NB4 (cell line): ENCODE data around the gene GRIA1.

Source experiments
- DNase-seq: peaks from one replicate; pipeline ENCODE4 v3.0.0; 2010; ENCODE audit warnings: low read depth
- H3K4me3 ChIP-seq: one replicate; pipeline ENCODE4 v1.5.1; 2011; ENCODE audit warnings: mild to moderate bottlenecking, low read depth, low read length, moderate library complexity
- MYC ChIP-seq: IDR thresholded peaks from 2 replicates; pipeline ENCODE4 v1.6.1; 2011; ENCODE audit warnings: low read depth, low read length
- POLR2A ChIP-seq: IDR thresholded peaks from 2 replicates; pipeline ENCODE4 v1.6.1; 2011; ENCODE audit warnings: mild to moderate bottlenecking; ENCODE audit not compliant: insufficient read length; ENCODE audit errors: extremely low read depth
- TF ChIP-seq, protein P1 (sequence below): IDR thresholded peaks from one replicate; pipeline ENCODE4 v1.5.1; 2012; ENCODE audit warnings: low read depth, low read length
- TF ChIP-seq, protein P2 (sequence below): IDR thresholded peaks from 2 replicates; pipeline ENCODE4 v1.6.1; 2011; ENCODE audit warnings: low read depth, low read length

The GRIA1 gene

DNA sequence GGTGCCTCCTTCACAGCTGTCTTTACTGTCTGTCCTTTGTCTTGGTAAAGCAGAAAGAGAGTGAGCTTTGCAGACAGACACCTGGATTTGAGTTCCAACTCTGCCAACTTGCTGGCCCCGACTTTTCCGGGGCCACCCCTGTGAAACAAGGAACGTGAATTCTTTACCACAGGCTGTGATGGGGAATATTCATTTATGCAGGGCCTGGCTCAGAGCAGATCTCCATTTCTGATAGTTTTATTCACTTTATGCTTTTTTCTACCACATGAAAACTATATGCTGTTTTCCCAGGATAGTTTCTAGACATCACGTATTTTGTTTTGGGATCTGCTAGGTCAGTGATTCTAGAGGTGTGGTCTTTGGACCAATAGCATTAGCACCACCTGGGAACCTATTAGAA, 211.8 kb downstream of the GRIA1 start:
- TF ChIP-seq POLR2A (no peak), MYC (no peak)
- TF ChIP-seq, protein P1, sequence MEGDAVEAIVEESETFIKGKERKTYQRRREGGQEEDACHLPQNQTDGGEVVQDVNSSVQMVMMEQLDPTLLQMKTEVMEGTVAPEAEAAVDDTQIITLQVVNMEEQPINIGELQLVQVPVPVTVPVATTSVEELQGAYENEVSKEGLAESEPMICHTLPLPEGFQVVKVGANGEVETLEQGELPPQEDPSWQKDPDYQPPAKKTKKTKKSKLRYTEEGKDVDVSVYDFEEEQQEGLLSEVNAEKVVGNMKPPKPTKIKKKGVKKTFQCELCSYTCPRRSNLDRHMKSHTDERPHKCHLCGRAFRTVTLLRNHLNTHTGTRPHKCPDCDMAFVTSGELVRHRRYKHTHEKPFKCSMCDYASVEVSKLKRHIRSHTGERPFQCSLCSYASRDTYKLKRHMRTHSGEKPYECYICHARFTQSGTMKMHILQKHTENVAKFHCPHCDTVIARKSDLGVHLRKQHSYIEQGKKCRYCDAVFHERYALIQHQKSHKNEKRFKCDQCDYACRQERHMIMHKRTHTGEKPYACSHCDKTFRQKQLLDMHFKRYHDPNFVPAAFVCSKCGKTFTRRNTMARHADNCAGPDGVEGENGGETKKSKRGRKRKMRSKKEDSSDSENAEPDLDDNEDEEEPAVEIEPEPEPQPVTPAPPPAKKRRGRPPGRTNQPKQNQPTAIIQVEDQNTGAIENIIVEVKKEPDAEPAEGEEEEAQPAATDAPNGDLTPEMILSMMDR, result no peak
- TF ChIP-seq, protein P2, sequence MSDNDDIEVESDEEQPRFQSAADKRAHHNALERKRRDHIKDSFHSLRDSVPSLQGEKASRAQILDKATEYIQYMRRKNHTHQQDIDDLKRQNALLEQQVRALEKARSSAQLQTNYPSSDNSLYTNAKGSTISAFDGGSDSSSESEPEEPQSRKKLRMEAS, result no peak
- no peak for DNase-seq
- no peak overlapping the region for H3K4me3 ChIP-seq

DNA sequence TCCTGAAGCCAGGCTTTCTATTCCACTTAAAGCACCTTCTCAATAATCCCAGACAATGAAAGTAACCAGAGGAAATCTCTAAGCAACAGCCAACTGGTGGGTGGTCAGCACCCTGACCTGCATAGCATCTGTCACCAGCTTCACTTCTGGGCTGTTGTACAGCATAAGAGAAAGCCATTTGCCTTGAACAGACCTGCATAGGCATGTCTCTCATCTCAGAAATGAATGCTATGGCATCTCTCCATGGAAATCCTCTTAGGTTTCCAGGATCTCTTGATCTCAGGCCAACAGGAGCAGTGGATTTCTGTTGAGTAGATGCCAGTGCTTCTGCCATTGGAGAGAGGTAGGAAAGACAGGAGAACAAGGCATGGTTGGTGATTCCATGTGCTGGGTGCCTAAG, 213.6 kb downstream of the GRIA1 start:
- no peak for DNase-seq
- TF ChIP-seq, protein P1, result no peak
- TF ChIP-seq MYC, result no peak
- TF ChIP-seq, protein P2, result no peak
- TF ChIP-seq POLR2A, result no peak

DNA sequence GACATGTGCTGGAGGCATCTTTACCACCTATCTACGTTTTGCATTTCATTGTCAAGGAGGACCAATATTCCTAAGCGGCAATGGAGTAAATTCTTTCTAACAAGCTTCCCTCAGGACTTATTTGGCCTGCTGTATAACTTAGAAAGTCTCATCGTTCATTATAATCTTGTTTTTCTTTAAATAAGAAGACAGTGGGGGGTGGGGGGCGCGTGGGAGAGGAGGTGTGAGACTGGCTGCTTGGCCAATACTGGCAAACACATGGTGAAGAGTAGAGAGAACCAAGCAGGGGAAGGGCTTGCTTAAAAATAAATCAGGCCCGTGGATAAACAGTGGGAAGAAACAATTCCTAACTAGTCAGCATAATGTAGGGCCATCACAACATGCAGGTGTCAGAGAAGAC, 217.2 kb downstream of the GRIA1 start:
- no peak for TF ChIP-seq POLR2A
- H3K4me3 ChIP-seq, result no peak overlapping the region
- DNase-seq, result no peak

More for the DNA sequence above, 213.6 kb downstream of the GRIA1 start:
- no peak overlapping the region for H3K4me3 ChIP-seq

DNA sequence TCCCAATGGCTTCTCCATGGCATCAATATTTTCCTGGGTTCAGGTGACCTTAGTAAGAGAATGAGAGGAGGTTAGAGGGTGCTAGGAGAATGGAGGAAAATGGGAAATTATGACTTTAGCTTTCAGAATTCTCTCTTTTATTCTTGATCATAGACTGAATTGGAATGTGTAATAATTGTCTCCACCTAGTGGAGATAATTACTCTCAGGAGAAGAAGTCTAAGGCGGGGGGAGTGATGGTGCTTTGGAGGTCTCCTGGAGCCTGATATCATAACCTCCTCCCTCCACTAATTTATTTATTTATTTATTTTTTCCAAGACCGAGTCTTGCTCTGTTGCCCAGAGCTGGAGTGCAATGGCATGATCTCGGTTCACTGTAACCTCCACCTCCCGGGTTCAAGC, 221.3 kb downstream of the GRIA1 start:
- DNase-seq, result no peak
- TF ChIP-seq POLR2A (no peak), MYC (no peak)
- TF ChIP-seq, protein P1, result no peak
- TF ChIP-seq, protein P2, result no peak
- H3K4me3 ChIP-seq, result no peak overlapping the region

DNA sequence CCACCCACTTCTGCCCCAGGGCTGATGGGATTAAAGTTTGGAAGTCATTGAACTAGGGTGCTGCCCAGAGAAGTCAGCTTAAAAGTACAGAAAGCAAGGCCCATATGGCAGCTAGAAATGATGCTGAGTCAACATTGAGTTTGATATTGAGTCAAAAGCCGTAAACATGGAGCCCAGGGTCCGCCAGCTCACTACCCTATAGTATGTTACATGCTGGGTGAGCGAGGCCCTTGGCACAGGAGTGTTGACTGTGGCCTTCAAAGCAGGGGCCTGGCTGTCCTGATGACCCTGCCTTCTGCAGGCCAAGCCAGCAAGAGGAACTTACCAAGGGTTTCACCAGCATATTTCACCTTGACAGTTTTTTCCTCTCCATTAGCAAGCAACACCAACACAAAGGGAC, 222.5 kb downstream of the GRIA1 start:
- TF ChIP-seq MYC, result no peak
- no peak for TF ChIP-seq POLR2A
- TF ChIP-seq, protein P1, result no peak
- TF ChIP-seq, protein P2, result no peak
- no peak for DNase-seq
- no peak overlapping the region for H3K4me3 ChIP-seq

DNA sequence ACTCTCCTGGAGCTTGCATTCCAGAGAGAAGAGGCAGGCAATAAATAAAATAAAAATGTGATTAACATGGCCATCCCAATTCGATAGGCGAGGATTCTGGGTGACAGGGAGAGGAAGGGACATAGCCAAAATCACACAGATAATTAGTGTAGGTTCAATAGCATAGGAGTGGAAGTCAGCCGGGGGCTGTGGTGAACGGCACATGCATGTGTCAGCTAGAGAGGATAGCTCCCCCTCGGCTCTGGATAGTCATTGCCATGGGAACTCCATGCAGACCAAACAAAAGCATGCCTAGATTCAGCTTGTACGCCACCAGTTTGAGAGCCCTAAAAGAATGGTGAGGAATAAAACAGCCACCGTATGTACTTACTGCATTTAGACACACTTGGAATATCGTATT, 223.5 kb downstream of the GRIA1 start:
- H3K4me3 ChIP-seq, result no peak overlapping the region
- no peak for DNase-seq
- TF ChIP-seq POLR2A, result no peak
- TF ChIP-seq, protein P2, result no peak
- no peak for TF ChIP-seq MYC
- TF ChIP-seq, protein P1, result no peak
